Measurements from ENCODE around the gene NTM.

NTM gene

DNA sequence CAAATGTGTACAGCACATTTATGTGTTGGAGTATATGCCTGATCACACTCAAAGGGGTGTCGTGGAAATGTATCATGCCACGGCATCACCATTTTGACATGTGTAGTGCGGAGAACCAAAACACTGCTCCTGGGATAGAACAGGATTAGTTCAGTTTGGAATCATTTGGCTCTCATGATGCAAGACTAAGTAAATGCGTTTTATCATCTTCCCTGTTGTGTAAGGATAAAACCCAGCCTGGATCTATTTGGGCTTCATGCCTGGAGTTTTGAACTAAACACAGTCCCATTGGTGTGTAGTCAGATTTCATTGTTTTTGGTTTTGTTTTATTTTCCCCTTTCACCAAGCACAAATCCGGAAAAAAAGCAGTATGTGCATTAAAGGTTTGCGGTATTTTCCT lies 574.3 kb downstream of the NTM start:
- DNase-seq = no peak

- DNase-seq = no peak
These were observed 575.3 kb downstream of the NTM start for GRCh38 chr11:131945706-131946105.

- DNase-seq = no peak
These were observed 577.1 kb downstream of the NTM start for GRCh38 chr11:131947511-131947910.

- no peak for DNase-seq
These were observed 580.7 kb downstream of the NTM start for GRCh38 chr11:131951121-131951520.

DNA sequence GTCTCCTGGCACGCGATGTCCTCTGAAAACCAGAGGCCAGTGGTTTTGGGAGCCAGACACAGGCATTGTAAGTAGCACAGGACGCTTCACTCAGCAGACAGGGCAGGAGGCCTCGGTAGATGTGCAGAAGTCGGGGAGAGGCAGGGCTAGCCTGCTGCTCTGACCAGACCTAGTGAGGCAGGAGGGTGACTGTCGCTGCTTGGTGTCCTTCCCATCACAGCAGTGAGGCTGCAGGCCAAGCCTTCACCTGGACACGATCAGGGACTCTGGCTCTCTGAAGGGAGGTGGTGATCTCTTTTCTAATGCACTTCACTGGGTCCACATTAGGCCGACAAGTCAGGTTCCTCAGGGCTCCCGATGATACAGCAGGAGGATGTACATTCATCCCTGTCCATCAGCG lies 583.7 kb downstream of the NTM start:
- no peak for DNase-seq

DNA sequence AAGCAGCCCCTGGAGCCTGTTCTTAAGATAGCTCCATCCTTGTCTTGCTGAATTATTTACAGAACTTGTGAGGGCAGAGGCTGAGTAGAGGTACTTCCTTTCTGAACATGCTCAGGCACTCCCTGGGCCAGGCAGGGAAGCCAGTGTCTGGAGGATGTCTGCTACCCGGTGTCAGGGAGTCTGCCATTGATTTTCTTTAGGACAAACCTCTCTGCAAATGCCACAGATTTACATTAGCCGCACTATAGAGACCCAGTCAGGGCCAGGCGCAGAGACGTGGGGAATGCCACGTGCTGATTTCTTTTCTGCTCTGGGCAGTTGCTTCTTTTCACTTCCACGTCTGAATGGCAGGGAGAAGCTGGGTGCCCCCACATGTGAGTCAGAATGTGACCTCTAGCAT lies 585.5 kb downstream of the NTM start:
- DNase-seq = no peak

DNA sequence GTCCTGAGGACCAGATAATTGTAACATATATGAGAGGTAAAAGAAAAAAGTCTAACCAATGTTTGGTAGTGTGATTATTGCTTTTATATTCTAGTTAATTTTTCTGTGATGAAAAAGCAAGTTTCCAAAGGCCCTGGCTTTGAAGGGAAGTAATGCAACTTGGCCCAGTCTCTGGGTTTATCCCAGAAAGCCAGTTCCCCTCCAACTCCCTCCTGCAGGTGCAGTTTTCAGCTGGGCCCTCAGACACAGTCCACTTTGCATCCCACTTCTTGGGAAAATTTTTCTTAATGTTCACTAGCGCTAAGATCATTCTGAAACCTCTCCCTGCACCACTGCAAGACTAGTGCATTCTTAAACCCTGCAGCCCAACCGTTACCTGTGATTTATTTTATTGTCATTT lies 586.8 kb downstream of the NTM start:
- DNase-seq = no peak

- no peak for DNase-seq
These were observed 587.5 kb downstream of the NTM start for GRCh38 chr11:131957875-131958274.

GRCh38 chr11:131962818-131963217 lies 592.4 kb downstream of the NTM start:
- DNase-seq = no peak

- DNase-seq = no peak
These were observed 594.5 kb downstream of the NTM start for GRCh38 chr11:131964698-131965483.

DNA sequence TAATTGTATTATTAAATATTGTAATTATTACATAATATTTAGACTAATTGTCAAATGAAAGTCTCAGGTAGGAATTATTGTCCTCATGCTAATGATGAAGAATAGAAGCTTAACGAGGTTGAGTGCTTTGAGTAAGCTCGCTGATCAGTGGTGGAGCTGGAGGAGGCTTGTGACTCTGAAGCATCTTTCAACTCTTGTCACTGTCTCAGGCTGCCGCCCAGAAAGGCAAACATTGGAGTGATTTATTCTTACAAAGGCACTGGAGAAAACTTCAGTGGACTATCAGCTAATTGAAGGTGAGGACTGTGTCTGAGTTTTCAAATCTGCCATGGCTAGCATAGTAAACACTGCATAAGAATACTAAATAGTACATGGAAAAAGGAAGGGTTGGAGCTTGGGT lies 595.1 kb downstream of the NTM start:
- no peak for DNase-seq

DNA sequence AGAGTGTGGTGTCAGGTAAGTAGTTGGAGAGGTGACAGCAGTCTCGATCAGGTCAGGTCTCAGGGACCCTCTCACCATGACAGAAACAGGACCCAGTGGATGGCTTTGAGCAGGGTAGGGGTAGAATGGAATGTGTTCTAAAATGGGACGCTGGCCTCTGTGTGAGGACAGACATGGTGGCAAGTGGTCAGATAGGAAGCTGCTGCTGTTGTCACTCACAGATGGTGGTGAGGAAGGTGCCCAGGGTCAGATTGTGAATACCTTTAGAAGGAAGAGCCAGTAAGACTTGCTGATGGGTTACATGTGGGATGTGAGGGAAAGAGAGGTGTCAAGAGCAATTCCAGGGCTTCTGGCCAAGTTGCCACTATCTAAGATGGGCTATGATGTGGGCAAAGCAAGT lies 596.3 kb downstream of the NTM start:
- no peak for DNase-seq

GRCh38 chr11:131969261-131969660 lies 598.8 kb downstream of the NTM start:
- DNase-seq = no peak

GRCh38 chr11:131973061-131973460 lies 602.6 kb downstream of the NTM start:
- DNase-seq = no peak

- no peak for DNase-seq
These were observed 605.2 kb downstream of the NTM start for GRCh38 chr11:131975619-131976018.

GRCh38 chr11:131976021-131976420 lies 605.6 kb downstream of the NTM start:
- DNase-seq = no peak

DNA sequence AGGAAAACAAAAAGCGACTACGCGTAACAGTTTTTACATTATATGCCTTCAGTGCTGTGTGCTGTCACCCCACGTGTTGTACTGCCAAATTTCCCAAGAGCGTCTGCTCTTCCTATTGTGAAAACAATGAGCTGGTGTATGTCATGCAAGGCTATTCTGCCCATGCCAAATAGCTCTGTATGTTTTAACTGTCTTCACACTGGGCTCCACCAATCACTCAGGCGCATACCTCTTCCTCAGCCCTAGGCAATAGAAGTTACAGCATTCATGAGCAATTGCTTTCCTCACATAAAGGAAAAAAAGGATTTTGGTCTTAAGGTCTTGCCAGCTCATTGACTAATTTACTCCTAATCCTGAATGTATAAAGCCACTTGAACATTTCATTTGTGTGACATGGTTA lies 606.8 kb downstream of the NTM start:
- no peak for DNase-seq

- DNase-seq = no peak
These were observed 607.4 kb downstream of the NTM start for GRCh38 chr11:131977854-131978253.

DNA sequence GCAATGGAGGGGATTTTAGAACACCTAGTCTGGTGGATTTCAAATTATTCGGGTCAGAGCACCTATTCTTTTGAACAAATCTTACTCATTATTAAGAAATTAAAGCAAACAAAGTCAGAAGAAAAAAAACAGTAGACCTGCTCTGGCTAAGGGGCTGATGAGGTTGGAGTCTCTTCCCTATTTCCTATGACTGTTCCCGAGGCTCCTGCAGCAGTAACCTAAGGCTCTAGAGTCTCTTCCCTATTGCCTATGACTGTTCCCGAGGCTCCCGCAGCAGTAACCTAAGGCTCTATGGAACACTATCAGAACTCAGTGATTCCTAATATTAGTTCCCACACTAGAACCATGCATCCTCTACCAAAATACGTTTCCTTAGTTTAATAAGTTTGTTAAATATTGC lies 607.9 kb downstream of the NTM start:
- no peak for DNase-seq

DNA sequence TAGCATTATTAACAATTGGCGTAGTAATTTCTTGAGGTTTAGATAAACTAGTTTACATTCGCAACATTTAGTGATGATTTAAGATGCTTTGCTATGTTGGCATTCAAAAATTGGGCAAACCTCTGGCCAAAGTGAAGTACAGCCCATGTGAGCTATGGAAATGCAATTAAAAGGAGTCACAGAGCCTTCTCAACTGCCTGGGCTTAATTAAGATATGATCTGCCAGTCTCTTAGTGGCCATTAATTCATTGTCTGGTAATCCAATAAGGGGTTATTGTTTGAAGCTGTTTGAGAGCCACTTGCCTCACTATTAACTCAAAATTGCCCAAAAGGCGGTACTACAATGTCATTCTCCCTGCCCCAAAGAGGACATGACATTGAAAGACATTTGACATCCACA lies 608.9 kb downstream of the NTM start:
- no peak for DNase-seq

- DNase-seq = no peak
These were observed 609.8 kb downstream of the NTM start for GRCh38 chr11:131980199-131980598.

DNA sequence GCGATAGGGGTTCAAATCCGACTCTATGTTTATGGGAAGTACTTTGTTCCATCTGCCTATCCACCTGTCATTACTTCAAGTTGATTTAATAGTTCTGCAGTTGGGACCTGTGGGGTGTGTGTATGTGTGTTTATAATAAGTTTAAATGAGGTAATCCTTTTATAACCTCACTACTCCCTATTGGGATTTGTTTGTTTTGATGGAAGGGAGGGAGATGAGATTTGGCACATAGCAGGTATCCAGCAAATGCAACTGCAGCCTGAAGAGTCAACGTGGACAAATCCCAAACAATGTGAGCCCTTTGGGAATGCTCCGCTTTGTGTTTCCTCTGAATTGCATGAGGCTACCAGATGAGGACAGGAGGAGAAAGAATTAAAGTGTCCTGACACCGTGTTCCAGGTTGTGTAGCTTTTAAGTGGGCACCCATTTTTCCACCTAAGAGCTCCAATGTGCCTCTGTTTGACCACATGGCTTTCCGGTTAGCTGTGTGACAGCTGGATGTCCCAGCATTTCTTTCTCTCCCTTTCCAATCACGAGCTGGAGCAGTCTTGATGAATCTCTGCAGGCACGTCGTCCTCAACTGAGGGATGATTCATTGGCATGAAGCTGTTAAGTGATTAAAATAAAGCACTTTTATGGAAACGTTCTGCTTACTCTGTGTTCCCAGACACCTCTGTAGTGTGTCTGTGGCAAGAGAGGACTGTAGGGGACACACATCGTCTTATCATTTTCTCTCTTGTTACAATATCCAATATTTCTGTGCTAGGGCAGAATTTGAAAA lies 610.7 kb downstream of the NTM start:
- DNase-seq = no peak

DNA sequence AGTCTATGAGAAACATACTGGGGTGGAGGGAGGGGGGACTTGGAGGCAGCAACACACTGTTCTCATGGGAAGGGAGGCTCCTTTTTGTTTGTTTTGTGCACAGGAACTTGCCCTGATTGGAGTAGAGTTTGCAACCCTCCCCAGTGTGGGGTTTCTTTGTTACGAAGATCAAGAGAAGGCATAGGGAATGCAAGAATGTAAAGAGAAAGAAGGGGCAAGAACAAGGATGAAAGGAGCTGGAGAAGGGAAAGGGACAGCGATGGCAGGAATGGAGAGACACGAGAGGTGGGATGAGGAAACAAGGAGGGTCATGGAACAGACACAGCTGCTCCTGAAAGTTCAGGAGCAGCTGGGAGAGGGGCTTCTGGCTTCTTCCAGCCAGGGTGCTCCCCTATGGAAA lies 611.7 kb downstream of the NTM start:
- no peak for DNase-seq

- no peak for DNase-seq
These were observed 615.5 kb downstream of the NTM start for GRCh38 chr11:131985846-131986301.
